Lower lobe of right lung (tissue), 2 donors: ENCODE measurements around the gene NOL4L. TPM values are rescaled to one million over a fixed set of nuclear protein-coding genes. Genes with fewer than 3 reads are reported as not detected.

Experiments
- ATAC-seq, 2 donors: fragments of 200-7000 bp; cut with Tn5 transposase; one replicate each; pipeline ENCODE4 v1.9.1; 2020 to 2022; ENCODE audit warnings: mild to moderate bottlenecking in 2 of 2, moderate library complexity in 2 of 2
- DNase-seq: peaks from one replicate; pipeline ENCODE4 v3.0.0-alpha.2; 2020
- H3K27ac ChIP-seq: fragments of 200-600 bp; one replicate; pipeline ENCODE4 v1.8.0; 2022
- H3K27me3 ChIP-seq: fragments of 200-600 bp; one replicate; pipeline ENCODE4 v1.8.0; 2022; ENCODE audit warnings: low read depth
- H3K36me3 ChIP-seq: fragments of 200-600 bp; one replicate; pipeline ENCODE4 v1.8.0; 2022; ENCODE audit warnings: mild to moderate bottlenecking
- H3K4me1 ChIP-seq: fragments of 200-600 bp; one replicate; pipeline ENCODE4 v1.8.0; 2022
- H3K4me3 ChIP-seq: fragments of 200-600 bp; one replicate; pipeline ENCODE4 v1.8.0; 2022; ENCODE audit warnings: mild to moderate bottlenecking
- H3K9me3 ChIP-seq: fragments of 200-600 bp; one replicate; pipeline ENCODE4 v1.8.0; 2022
- intact Hi-C: fragments of 100-400 bp; cut with DNase I; formaldehyde crosslinking; loops from one replicate; pipeline ENCODE4 v1.11.0; 2022
- total RNA-seq: library from RNA; stranded (reverse); fragmentation: NEBNext Ultra II Directional; extraction: Animal tissue kit (Norgen Biotek cat#: 25700); gene quantifications from one replicate; pipeline ENCODE4 v1.2.1, GENCODE V29; 2021
- TF ChIP-seq, protein P1 (sequence below): fragments of 200-600 bp; IDR thresholded peaks from one replicate; pipeline ENCODE4 v1.8.0; 2022; ENCODE audit warnings: antibody characterized with exemption, mild to moderate bottlenecking
- donor health status: DM: no; HTN: yes; CAD: no; lungs with severe emphysema.

Gene NOL4L
- total RNA-seq, 1 donor from 2014 or later: 14.3 TPM

DNA sequence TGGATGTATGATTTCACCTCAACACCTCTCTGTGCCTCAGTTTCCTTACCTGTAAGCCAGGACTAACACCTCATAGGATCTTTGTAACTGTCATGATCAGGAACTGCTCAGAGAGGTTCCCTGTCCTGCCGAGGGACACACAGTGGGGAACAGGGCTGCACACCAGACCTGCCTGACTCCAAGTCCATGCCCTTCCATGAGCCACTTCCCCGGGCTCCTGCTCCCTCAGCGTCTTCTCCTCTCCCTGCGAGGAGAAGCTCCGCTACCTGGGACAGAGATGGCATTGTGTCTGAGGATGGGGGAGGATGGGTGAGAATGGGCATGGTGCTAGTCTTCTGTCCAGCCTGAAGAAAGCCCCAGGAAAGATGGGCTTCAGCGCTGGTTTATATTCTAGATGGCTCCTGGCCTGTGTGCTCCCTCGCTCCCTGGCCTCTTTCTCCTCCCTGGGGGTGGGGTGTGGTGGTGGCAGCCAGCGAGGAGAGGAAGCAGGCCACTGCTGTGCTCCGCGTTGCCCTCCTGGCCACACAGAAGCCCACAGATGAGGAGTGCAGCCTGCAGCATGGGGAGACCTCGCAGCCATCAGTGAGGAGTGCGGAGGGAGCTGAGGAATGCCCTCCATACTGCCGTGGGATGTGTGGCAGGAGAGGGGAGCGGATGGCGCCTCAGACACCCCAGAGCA is 67.1 kb downstream of the NOL4L start:
- no peaks in the 10 kb centered on the region for H3K27me3 ChIP-seq
- no peak for DNase-seq
- TF ChIP-seq, protein P1, sequence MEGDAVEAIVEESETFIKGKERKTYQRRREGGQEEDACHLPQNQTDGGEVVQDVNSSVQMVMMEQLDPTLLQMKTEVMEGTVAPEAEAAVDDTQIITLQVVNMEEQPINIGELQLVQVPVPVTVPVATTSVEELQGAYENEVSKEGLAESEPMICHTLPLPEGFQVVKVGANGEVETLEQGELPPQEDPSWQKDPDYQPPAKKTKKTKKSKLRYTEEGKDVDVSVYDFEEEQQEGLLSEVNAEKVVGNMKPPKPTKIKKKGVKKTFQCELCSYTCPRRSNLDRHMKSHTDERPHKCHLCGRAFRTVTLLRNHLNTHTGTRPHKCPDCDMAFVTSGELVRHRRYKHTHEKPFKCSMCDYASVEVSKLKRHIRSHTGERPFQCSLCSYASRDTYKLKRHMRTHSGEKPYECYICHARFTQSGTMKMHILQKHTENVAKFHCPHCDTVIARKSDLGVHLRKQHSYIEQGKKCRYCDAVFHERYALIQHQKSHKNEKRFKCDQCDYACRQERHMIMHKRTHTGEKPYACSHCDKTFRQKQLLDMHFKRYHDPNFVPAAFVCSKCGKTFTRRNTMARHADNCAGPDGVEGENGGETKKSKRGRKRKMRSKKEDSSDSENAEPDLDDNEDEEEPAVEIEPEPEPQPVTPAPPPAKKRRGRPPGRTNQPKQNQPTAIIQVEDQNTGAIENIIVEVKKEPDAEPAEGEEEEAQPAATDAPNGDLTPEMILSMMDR: no peak
- intact Hi-C loops: no loop called here
- no peaks in the 10 kb centered on the region for H3K9me3 ChIP-seq
- no peak for ATAC-seq
- H3K27ac ChIP-seq: peak overlapping the region; percentile 72
- H3K4me3 ChIP-seq: no peak overlapping the region
- no peaks in the 10 kb centered on the region for H3K36me3 ChIP-seq
- H3K4me1 ChIP-seq: peaks cover 23% of the 10 kb centered on the region

DNA sequence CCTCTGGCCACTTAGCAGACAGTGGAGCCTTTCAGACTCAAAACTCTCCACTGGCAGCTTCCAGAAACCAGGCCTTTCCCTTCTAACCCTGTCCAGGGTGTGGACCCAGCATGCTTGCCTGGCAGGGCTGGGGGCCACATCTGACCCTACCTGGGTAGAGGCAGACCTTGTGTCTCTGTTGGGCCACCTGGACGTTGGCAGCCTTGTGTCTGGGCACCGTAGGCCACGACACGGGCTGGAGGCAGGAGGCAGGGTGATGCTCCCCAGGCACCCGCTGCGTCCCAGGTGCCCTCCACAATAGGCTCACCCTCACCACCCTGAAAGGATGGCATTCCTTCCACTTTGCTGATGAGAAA is 67.6 kb downstream of the NOL4L start:
- no peak for DNase-seq
- TF ChIP-seq, protein P1: no peak
- Histone ChIP-seq H3K27ac (peak overlapping the region; percentile 72), H3K4me3 (no peak overlapping the region), H3K27me3 (no peaks in the 10 kb centered on the region), H3K9me3 (no peaks in the 10 kb centered on the region), H3K4me1 (peaks cover 23% of the 10 kb centered on the region), H3K36me3 (no peaks in the 10 kb centered on the region)
- no peak for ATAC-seq
- intact Hi-C loops: no loop called here

DNA sequence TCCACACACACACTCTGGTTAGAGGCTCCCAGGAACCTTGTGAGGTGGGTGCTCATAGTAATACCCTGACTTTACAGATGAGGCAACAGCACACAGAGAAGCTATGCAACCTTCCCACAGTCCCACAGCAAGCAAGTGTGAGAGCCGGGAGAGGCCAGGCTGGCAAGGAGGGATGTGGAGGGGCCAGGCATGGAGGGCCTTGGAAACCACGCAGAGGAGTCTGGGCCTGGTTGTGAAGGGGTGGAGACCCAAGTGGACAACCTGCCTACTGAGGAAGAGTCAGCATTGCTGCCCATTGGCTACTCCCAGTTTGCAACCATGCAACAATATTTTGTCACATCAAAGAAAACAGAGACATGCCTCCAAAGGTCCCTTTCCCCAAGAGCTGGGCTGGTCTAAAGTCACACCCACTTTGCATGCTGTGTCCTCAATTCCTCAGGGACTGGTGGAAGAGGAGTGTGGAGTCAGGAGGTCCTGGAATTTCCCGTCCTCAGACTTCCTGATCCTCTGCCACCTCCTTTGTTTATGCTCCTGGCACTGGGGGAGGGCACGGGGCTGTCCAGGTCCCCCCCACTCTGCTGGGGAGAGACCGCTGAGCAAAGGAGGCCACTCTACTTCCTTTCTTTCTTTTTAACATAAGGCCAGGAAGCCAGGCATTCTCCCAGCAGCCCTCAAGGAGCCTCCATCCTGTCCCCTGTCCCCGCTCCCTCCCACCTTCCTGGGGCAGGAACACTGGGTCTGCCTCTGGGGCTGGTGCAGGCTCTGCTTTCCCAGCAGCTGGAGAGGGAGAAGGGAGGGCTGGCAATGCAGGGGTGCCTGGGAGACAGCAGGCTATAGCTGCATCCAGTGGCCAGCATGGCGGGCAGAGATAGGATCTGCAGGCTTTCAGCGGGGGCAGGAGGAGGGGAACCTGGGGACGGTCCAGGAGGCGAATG is 68.3 kb downstream of the NOL4L start:
- peak overlapping the region; percentile 72 for H3K27ac ChIP-seq
- H3K4me3 ChIP-seq: no peak overlapping the region
- no peaks in the 10 kb centered on the region for H3K27me3 ChIP-seq
- DNase-seq (no peak), ATAC-seq (peak; percentile 29 to 33)
- peaks cover 21% of the 10 kb centered on the region for H3K4me1 ChIP-seq
- TF ChIP-seq, protein P1: no peak
- no peaks in the 10 kb centered on the region for H3K36me3 ChIP-seq
- no peaks in the 10 kb centered on the region for H3K9me3 ChIP-seq
- intact Hi-C loops: no loop called here

DNA sequence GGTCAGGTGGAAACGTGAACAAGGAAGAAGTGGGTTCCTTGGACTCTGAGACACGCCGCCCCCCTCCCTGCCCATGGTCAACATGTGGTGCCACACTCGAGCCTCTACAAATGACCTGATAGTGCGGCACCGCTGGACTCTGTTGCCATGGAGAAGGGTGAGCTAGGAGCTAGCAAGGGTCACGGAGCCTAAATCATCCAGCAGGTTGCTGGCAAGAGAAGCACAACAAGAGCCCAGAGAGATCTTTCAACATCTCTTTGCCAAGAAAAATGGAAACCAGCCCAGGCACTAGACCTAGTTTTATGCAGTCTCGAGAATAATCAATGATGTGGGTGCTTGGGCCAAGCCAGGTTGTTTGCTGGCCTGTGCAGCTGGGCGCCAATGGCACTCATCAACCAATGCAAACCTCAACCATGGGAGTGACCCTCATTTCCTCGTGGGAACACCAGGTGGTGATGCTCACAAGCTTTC is 69.5 kb downstream of the NOL4L start:
- H3K27me3 ChIP-seq: no peaks in the 10 kb centered on the region
- TF ChIP-seq, protein P1: no peak
- H3K27ac ChIP-seq: no peak overlapping the region
- ATAC-seq: no peak
- H3K36me3 ChIP-seq: no peaks in the 10 kb centered on the region
- no peaks in the 10 kb centered on the region for H3K9me3 ChIP-seq
- intact Hi-C loops: no loop called here
- no peak for DNase-seq
- peaks cover 25% of the 10 kb centered on the region for H3K4me1 ChIP-seq
- no peak overlapping the region for H3K4me3 ChIP-seq

DNA sequence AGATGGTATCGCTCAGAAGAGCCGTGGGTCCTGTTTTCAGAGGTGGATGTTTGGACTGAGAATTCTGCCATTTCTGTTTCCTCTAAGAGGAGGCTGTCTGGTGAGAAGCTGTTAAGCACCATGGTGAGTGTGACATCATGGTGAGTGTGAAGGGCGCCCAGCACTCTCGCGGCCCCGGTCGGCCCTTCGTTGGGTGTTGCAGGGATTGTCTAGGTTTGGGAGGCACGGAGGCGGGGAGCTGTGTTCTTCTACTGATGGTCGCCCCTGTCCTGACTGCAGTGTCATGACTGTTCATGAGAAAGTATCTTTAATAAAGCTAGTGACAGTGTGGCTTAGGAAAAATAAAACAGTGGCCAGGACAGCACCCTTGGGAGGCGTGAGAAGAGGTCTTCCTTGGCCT is 70.4 kb downstream of the NOL4L start:
- no peak for DNase-seq
- H3K9me3 ChIP-seq: no peaks in the 10 kb centered on the region
- intact Hi-C loops: no loop called here
- H3K27ac ChIP-seq: no peak overlapping the region
- H3K36me3 ChIP-seq: no peaks in the 10 kb centered on the region
- TF ChIP-seq, protein P1: no peak
- peaks cover 34% of the 10 kb centered on the region for H3K4me1 ChIP-seq
- no peak for ATAC-seq
- no peaks in the 10 kb centered on the region for H3K27me3 ChIP-seq
- no peak overlapping the region for H3K4me3 ChIP-seq
